HG02870 (cell line): ENCODE measurements around the gene GRK5.
A peak's percentile ranks its signal among the peaks of the same experiment; 100 is the strongest.

ENCODE experiments used
- ATAC-seq: cut with Tn5 transposase; IDR thresholded peaks from one replicate; pipeline ENCODE4 v1.9.1; 2021; ENCODE audit warnings: mild to moderate bottlenecking, moderate library complexity; ENCODE audit not compliant: unreplicated experiment

GRK5 gene

DNA sequence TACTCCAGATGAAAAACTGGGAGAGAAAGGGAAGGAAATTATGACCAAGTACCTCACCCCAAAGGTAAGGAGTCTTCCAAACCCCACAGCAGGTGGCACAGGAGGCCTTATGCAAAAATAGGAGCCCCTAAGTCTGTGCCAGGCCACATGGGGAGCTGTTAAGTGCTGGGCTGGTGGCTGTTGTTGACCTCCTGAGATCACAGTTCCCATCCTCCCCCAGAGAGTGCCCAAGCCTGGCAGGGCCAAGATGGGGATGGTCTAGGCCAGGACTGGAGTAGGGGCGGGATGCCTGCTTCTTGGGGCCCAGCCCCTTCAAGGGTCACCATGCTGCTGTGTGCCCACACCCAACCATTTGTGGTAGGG is 189.3 kb downstream of the GRK5 start:
- ATAC-seq = no peak

DNA sequence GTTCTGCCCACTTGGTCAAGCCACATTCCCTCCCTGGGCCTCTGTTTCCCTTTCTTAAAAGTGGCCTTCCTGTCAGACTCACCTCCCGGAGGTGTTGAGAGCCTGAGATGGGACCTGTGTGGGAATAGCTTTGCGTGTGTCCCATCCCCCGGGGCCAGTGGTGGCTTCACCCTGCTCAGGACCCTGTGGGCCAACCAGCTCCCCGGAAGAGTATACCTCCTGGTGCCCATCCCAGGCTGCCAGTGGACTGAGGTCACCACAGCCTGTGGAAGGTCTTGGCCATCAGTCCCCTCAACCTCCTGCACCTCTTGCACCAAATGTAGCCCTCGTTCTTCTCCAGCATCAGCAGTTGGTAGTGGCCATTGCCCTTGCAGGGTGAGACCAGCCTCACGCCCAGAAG is 190.0 kb downstream of the GRK5 start:
- ATAC-seq = no peak

DNA sequence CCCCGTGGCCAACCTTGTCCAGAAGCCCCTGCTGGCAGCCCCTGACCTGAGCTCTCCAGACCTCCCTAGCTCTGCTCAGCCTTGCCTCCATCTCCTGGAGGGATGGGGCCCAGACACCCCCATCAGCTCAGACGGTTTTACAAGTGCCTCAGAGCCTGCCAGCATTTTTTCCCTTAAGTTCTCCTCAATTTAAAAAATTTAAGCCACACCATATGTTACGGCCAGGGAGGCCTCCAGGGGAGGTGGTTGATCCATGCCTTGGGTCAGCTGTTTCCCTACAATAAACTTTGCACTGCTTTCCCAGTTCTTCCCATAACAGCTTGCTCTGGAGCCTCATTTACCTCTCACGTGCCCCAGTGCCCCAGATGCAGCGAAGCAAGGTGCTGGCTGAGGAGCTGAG is 191.6 kb downstream of the GRK5 start:
- ATAC-seq = no peak

DNA sequence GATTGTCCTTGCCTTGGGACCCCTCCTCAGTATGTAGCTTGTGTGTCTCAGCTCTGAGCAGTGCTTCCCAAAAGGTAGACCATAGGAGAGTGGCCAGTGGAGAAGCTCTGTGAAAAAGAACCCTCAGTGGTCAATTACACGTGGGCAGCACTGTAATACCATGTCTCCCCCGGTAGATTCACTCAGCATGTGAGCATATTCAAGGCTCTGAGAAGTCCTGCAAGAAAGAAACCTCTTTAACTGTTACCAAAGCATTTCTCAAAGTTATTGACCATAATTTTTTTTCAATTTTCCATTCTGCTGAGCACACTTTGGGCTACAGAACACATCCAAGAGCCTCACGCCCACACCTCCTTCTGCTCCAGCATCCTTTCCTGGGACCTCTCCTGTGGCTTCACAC is 192.1 kb downstream of the GRK5 start:
- no peak for ATAC-seq

DNA sequence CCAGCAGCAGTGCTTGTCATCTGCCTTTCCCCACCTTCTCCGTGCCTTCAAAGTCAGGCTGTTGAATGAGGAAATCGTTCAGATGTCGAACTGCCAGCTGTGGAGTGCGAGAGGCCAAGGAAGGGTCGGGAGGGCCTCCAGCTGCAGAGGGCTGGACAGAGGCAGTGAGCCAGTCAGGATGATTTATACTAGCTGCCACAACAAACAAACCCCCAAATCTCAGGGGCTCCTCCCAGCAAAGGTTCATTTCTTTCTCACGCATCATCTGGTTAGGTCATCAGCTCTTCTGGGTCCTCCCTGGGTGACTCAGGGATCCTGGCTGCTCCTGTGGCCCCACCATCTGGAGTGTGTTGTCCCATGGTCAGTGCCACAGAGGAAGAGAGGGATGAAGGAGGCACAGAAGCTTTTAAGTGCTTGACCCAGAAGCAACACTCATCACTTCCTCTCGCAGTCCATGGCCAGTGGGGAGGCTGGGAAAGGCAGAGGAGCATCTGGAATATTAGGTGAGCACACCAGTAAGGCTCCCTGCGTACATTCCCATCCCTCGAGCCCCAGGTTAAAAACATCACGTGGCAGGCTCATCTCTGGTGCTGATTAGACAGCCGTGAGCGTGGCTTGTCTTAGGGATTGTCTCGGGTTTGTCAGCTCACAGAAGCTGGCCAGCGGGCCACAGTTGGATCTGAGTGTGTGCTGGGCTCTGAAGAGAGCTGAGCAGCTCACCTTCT is 194.5 kb downstream of the GRK5 start:
- no peak for ATAC-seq

DNA sequence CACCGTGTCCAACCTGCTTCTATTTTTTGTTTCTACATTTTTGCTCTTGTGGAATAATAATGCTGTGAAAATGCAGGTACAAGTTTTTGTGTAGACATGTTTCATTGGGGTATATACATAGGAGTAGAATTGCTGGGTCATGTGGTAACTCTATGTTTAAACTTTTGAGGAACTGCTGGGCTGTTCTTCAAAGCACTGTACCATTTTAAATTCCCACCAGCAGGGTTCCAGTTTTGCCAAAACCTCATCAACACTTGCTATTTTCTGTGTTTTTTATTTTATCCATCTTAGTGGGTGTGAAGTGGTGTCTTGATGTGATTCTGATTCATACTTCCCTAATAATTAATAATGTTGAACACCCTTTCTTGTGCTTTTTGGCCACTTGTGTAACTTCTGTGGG is 196.6 kb downstream of the GRK5 start:
- no peak for ATAC-seq

DNA sequence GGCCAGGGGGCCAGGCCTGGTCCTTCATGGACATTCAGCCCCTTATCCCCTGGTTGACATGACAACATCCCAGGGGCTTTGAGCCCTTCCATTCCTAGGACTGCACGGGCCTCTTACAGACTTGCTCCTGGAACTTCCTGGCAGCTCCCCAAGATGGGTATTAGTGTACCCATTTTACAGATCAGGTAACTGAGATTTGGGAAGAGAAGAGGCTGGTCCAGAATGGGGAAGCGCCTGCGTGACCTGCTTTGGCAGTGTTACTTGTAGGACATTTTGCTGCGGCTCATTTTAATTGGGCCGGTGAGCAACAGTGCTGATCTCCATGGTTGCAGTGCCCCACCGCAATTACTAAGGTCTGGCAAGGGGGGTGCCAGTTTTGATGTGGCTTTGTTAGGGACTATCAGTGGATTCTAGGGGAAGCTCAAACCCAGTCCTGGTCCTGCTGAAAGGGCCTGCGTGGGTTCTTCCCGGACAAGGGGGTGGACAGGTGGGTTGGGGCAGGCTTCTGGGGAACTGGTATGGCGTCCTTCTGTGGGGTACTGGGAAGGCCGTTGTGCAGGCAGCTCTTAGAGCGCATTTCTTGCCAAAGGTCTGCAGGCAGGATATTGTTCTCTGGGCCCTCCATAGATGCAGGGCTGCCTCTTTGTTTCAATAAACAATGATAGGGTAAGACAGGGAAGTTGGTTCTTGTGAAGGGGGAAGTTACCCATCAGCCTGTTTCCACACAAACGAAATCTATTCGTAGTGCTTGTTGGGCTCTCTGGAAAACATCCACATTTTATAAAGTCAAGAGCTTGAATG is 197.5 kb downstream of the GRK5 start:
- no peak for ATAC-seq

DNA sequence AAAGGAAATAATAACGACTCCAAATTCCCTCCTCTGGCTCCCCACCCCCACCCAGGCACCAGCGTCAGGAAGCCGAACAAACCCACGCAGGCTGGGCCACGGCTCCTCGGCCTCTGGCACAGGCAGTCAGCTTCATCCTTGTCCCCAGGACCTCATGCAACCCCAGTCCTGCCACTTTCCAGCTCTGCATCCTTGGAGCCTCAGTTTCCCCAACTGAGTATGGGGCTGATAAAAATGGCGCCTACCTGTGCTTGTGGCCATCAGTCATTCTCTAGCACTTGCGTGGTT is 198.1 kb downstream of the GRK5 start:
- no peak for ATAC-seq

DNA sequence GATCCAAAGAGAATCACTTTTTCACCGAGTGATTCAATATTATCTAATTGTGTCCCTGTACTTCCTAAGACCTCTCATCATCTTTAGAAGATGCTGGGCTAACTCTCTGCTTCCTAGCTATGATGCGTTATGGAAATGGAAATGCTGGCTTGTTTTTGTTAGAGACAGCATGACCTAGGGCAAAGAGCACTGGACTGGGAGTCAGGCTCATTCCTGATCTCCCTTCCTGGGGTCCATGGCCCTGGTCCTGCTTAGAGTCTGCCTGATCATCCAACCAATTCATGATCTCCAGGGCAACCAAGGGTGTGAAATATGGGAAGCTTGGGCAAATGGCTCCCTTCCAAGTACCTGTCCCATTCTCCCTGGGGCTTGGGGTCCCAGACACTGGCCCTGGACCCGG is 198.8 kb downstream of the GRK5 start:
- no peak for ATAC-seq

DNA sequence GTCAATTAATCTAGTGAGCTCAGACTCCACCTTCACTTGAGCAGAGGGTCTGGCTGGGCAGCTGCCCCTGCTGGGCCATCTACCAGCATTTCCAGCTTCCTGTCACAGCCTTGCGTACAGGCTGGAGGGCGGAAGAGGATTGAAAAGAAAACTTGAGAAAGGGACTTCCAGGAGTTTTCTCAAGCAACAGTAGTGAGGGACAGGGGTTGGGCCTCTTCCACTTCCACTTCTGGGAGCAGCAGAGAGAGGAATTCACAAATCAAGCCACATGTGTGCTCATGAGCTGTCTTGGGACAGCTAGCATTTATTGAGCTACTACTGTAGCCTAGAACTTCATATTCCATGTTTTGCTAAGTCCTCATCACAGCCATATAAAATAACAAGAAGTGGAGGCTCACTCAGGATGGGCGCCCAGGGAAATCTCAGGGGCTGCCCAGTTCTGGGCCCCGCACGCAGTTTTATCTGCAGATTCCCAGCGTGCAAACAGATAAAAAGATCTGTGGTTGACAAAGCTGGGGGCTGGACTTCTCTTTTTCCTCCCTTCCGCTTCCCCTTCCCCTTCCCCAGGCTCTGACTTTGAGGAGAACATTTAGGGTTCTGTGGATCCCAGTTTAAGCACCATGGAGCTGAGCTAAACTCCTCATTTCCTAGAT is 199.4 kb downstream of the GRK5 start:
- ATAC-seq = no peak

DNA sequence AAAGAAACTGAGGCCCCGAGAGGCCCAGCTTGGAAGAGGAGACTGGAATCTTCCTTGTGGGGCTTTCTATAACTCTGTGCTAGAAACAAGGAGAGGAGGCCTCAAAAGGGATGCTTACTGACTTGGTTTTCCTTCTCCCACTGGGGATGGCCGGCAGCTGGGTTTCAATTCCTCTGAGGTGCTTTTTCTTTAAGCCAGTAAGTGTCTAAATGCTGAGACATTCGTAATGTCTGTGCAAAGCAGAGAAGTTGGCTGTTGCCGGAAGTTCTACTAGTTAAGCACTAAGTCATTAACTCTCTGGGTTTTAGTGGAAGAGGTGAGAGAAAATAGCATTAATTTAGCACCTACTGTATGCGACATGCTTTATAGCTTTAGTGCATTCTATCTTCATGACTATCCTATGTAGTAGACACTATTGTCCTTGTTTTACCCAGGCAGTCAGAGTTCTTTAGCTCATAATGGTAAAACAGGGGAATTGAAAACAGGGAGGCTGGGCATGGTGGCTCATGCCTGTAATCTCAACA is 199.9 kb downstream of the GRK5 start:
- peak; percentile 47 for ATAC-seq

DNA sequence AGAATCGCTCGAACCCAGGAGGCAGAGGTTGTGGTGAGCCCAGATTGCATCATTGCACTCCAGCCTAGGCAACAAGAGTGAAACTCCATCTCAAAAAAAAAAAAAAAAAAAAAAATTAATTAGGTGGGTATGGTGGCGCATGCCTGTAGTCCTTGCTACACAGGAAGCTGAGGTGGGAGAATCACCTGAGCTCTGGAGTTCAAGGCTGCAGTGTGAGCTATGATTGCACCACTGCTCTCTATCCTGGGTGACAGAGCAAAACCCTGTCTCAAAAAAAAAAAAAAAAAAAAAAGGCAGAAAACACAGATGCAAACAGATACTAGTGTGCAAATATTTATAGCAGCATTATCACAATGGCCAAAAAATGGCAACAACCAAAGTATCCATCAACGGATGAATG is 200.7 kb downstream of the GRK5 start:
- no peak for ATAC-seq

DNA sequence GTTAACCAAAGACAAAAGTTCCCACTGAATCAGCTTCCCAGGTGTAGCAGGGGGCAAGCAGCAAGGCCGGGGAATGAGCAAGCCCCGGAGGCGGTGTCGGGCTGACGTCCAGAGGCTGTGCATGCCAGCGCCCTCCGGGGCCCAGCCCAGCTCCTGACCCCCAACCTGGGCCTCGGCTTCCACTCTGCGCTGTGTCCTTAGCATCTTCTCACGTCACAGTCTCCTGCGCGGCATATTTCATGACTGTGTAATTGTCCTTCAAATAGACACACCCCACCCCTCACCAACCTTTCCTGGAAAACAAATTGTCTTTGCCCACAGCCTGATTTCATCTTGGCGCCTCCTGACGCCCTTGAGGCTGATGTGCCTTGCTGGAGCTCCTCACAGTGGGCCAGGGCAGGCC is 201.6 kb downstream of the GRK5 start:
- no peak for ATAC-seq

DNA sequence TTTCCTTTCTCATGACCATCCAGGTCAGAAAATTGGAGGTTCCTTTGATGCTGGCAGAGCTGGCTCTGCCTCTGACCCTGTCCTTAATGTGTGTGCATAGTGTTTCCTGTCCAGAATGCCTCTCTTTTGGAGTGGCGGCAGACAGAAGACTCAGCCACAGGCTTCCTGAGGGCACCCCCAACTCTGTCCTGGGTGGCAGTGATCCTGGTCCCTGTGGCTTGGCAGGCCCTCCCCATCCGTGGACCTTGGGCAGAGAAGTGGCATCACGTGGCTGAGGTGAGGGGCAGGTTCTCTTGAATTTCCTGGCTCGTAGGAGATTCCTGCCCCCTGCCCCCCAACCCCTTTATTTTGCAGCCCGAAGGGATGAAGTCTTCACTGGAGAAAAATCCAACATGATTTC is 202.0 kb downstream of the GRK5 start:
- no peak for ATAC-seq

DNA sequence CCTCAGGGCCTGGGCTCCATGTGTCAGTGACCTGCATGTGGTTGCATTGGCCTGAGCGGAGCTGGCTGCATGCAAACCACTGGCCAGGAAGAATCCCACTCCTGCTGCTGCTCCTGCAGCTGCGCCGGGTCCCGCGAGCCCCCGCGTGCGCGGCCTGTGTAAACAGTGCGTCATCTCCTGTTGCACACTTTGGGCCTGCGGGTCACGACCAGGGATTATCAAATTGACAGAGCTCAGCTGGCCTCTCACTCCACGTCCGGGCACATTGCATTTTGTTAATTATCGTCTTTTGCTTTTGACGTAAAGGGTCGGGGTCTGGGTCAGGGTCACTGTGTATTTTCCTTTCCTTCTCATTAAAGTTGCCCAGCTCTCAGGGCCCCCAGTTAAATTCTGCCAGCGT is 202.5 kb downstream of the GRK5 start:
- ATAC-seq = no peak

DNA sequence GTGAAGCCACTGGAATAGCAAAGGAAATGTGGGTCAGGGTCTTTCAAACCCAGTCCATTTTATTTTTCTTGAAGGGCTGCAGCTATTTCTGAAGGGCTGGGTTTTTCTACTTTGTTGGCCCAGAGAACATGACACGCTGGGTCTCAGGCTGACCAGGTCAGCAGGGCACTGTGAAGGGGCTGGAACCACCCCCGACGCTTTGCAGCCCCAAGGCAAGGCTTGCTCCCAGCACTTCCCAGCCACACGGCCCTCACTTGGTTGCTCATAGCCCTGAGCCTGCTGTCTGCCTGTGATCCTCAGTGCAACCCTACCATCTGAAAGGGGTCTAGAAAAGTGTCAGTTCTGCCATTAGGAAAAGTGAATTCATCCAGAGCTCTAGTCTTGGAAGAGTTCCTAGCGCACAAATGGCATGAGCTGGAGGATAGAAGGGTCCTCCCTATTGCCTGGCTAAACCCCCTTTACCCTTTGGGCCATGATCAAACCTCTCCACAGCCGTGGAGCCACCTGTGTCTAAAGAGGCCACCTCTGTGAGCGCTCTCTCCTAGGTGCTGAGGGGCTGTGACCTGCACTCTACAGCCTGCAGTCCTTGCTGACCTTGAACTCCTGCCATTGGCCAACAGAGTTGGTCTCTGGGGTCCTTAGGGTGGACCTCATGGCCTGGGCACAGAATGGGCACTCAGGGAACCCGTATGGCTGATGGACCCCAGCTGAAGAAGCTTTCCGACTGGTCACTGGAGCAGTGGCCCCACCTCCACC is 203.2 kb downstream of the GRK5 start:
- ATAC-seq = no peak

DNA sequence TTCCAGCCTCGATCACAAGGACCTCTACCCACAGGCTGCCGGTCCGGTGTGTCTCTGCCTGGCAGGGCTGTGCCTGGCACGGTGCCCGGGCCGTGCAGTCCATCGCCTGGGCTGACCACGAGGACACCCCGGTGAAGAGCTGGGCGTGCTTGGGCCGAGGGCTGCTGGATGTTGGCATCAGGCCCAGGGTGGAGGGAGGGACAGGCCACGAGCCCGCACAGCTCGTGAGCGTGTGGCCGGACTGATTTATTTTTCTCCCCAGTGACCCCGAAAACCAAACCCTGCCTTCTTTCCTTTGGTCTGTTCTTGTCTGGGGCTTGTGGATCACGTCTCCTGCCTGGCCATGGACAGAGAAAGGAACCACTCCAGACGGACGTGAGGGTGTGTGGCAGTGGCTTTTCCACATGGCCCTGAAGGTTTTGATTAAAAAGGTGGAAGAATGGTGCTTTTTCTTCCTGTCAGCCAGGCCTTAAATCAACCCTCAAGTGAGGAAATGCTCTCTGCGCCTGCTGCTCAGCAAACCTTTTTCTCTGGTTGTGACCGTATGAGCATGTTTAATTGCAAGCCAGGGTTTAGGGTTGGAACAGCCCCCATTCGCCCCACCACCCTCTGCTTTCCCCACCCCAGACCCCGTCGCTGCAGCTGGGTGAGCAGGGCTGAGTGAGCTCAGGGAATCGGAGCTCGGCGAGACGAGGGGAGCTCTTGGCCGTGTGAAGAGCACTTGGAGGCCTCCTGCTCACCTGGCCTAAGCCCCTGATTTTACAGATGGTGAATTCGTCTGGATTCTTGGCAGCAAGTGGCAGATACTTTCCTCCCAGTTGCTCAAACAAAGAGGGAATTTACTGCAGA is 205.1 kb downstream of the GRK5 start:
- ATAC-seq = no peak

DNA sequence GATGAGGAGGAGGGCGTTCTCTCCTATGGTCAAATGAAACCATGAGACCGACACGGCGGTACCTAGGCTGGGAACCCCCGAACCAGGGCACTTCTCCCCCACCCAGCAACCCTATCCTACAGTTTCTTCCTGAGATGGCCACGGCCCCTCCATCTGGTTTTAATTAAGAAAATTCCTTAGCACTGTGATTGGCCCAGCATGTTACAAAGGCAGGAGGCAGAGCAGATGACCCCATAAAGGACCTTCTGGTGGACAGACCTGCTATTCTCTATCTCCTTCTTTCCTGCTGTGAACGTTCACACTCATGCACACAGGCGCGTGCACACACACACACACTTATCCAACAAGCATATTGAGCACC is 205.7 kb downstream of the GRK5 start:
- ATAC-seq = no peak

DNA sequence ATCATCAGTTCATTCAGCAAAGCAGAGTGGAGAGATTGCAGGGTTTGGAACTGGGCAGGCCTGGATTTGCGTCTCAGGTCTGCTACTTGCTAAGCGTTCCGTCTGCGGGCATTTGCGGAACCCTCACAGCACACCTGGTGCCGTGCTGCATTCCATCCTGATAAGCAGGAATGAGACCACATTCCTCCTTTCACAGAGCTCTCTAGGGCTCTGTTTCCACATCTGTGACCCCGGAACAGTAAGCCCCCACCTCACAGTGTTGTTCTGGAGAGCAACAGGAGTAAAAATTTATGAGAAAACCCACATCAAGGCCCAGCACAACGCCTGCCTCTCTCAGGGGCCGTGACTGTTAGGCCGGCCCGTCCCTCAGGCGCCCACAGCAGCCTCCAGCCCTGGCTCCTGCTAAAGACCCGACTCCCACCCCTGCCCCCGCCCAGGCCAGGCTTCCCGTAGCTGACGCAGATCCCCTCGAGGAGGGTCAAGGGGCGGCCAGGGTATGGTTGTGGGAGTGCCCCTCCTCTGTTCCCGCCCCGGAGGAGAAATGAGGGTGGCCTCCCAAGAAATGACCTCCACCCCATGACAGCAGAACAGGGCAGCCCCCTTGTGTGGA is 206.2 kb downstream of the GRK5 start:
- no peak for ATAC-seq

DNA sequence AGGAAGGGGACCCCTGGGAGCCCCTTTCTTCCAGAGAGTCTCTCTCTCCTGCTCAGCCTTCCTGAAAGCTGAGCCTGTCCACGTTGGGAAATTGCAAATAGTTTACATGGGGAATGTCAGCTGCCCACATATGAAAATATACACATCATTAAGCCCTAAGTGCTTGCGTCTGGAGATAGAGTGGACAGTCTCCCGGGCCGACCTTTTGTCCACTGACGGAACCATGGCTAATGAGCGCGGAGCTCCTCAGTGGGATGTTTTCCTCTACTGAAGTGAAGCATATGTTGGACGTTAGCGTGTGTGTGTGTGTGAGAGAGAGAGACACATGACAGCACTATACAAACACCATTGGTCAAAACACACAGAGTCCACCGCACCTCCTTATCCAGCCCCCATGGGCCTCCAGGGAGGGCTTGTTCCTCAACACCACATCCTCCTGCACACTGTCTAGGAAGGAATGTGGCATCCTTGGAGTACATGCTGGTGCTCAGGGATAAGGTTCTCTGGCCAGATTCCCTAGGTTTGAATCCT is 206.8 kb downstream of the GRK5 start:
- no peak for ATAC-seq
